HepG2 (cell line): ENCODE data around the gene MOCS1. TPM values are rescaled to one million over a fixed set of nuclear protein-coding genes. Genes with fewer than 3 reads are reported as not detected.

Experiments used
- CCAR2 ChIP-seq: fragments of 200-400 bp; formaldehyde crosslinking; optimal IDR thresholded peaks from 2 replicates; pipeline ENCODE3; 2018; ENCODE audit warnings: low read depth, mild to moderate bottlenecking, low read length, moderate library complexity
- ETV5 ChIP-seq: IDR thresholded peaks from 2 replicates; pipeline ENCODE4 v1.6.1; 2018; ENCODE audit warnings: missing biosample characterization, missing genetic modification reagents, inconsistent platforms, borderline replicate concordance
- GTF2F1 ChIP-seq: fragments of 150-350 bp; IDR thresholded peaks from 2 replicates; pipeline ENCODE4 v1.6.1; 2014; ENCODE audit warnings: low read length
- HNRNPL ChIP-seq: fragments of 200-400 bp; formaldehyde crosslinking; IDR thresholded peaks from 2 replicates; pipeline ENCODE4 v1.6.1; 2017; ENCODE audit warnings: mild to moderate bottlenecking, low read depth, low read length
- KDM1A ChIP-seq: IDR thresholded peaks from 2 replicates; pipeline ENCODE4 v1.6.1; 2016; ENCODE audit warnings: missing compliant biosample characterization
- NCOA2 ChIP-seq: sonication (generic); formaldehyde crosslinking; IDR thresholded peaks from 2 replicates; pipeline ENCODE4 v1.8.0; 2022; ENCODE audit warnings: inconsistent platforms
- NFE2 ChIP-seq: sonication (generic); formaldehyde crosslinking; IDR thresholded peaks from 2 replicates; pipeline ENCODE4 v1.4.0; 2020; ENCODE audit warnings: missing genetic modification reagents
- PHF20 ChIP-seq: sonication (generic); formaldehyde crosslinking; IDR thresholded peaks from 2 replicates; pipeline ENCODE4 v1.5.0; 2020; ENCODE audit warnings: mild to moderate bottlenecking, missing genetic modification reagents
- PRMT3 ChIP-seq: sonication (generic); formaldehyde crosslinking; IDR thresholded peaks from 2 replicates; pipeline ENCODE4 v1.8.1; 2022; ENCODE audit warnings: low read depth, mild to moderate bottlenecking, moderate library complexity, missing genetic modification reagents, borderline replicate concordance
- RARA ChIP-seq: IDR thresholded peaks from 2 replicates; pipeline ENCODE4 v1.6.1; 2016; ENCODE audit warnings: missing genetic modification reagents, missing compliant biosample characterization
- ZNF253 ChIP-seq: sonication (generic); formaldehyde crosslinking; IDR thresholded peaks from 2 replicates; pipeline ENCODE4 v1.8.0; 2022; ENCODE audit warnings: mild to moderate bottlenecking, missing genetic modification reagents, borderline replicate concordance
- ZNF331 ChIP-seq: sonication (generic); formaldehyde crosslinking; IDR thresholded peaks from 2 replicates; pipeline ENCODE4 v1.4.0; 2020; ENCODE audit warnings: missing genetic modification reagents
- ZNF776 ChIP-seq: sonication (generic); formaldehyde crosslinking; IDR thresholded peaks from 2 replicates; pipeline ENCODE4 v1.4.0; 2020; ENCODE audit warnings: mild to moderate bottlenecking, missing genetic modification reagents
- polyA plus RNA-seq, 8 experiments: library from polyadenylated mRNA; depleted of rRNA in 3 of 8; stranded (reverse) in 7 of 8; unstranded in 1 of 8; fragments of >200 nt; fragmentation: Illumina TruSeq in 4 of 8; extraction: Trizol in 4 of 8; gene quantifications; 2 replicates each; pipeline versions ENCODE4 v1.2.1 to v1.2.3, GENCODE V29; 2011 to 2016; ENCODE audit warnings: low read depth in 4 of 8, missing spikeins in 1 of 8, mixed read lengths in 1 of 8; ENCODE audit not compliant: insufficient read depth in 1 of 8
- total RNA-seq, 5 experiments: library from RNA; depleted of rRNA; stranded (reverse); fragments of >200 nt; fragmentation: Illumina TruSeq; extraction: Trizol; gene quantifications; 2 replicates each; pipeline ENCODE4 v1.2.3, GENCODE V29; 2016; ENCODE audit warnings: low read depth in 1 of 5
- TF ChIP-seq, protein P1 (sequence below): sonication (generic); formaldehyde crosslinking; IDR thresholded peaks from 2 replicates; pipeline ENCODE4 v1.4.0; 2020; ENCODE audit warnings: missing genetic modification reagents
- TF ChIP-seq, protein P2 (sequence below), 2 experiments: fragments of 450-650 bp in 1 of 2; sonication (generic) in 1 of 2; formaldehyde crosslinking in 1 of 2; IDR thresholded peaks; 2 replicates each; pipeline versions ENCODE4 v1.6.1 to v1.8.0; 2016 to 2022; ENCODE audit warnings: antibody characterized with exemption in 1 of 2, mild to moderate bottlenecking in 1 of 2, missing genetic modification reagents in 1 of 2
- TF ChIP-seq, protein P3 (sequence below): sonication (generic); formaldehyde crosslinking; IDR thresholded peaks from 2 replicates; pipeline ENCODE4 v1.4.0; 2020; ENCODE audit warnings: missing genetic modification reagents

Gene MOCS1
- total and polyA plus RNA-seq, 2 of the 13 experiments (the other 11 are each of a cell fraction or from before 2014, with no cell fraction given): 5.3 to 11.7 TPM

DNA sequence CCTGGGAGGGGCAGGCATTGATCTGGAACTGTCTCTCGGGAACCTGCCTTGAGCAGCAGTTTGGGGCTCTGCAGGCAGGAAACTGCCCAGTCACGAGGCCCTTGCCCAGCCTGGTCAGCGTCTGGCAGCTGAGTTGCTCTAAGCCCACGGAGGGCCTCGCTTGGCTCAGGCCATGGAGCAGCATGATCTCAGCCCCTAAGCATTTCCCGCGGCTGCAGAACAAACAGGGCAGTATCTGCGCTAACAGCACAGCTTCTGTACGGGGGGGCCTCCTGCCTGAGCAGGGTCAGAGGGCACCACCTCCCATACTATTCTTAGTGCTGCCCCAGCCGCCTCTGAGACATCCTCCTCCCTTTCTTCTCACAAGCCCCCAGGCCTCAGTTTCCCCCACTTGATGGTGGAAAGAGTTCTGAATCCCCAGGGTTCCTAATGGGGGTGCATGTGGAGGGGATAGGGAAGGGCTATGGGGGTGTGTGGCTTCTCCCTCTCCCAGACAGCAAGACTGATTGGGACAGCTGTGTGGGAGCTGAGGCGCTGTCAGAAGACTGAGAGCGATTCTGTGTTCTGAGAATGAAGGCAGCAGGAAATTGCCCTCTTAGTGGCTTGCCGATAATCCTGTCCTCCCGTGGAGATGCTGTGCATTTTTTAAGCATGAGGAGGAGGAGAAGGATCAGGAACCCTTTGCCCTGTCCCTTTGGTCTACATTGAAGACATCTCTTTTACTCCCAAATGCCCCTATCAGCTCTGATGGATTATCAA is 46.4 kb downstream of the MOCS1 start (continued):
- TF ChIP-seq, protein P1, sequence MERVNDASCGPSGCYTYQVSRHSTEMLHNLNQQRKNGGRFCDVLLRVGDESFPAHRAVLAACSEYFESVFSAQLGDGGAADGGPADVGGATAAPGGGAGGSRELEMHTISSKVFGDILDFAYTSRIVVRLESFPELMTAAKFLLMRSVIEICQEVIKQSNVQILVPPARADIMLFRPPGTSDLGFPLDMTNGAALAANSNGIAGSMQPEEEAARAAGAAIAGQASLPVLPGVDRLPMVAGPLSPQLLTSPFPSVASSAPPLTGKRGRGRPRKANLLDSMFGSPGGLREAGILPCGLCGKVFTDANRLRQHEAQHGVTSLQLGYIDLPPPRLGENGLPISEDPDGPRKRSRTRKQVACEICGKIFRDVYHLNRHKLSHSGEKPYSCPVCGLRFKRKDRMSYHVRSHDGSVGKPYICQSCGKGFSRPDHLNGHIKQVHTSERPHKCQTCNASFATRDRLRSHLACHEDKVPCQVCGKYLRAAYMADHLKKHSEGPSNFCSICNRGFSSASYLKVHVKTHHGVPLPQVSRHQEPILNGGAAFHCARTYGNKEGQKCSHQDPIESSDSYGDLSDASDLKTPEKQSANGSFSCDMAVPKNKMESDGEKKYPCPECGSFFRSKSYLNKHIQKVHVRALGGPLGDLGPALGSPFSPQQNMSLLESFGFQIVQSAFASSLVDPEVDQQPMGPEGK (CRISPR knock-in tag): peak; percentile 99
- peak; percentile 42; the same call in 1 of the 2 replicates for TF ChIP-seq PHF20 (CRISPR knock-in tag)
- no peak for TF ChIP-seq PRMT3 (CRISPR knock-in tag)
- TF ChIP-seq NFE2 (CRISPR knock-in tag): peak; percentile 48; the same call in 1 of the 2 replicates
- TF ChIP-seq, protein P2, sequence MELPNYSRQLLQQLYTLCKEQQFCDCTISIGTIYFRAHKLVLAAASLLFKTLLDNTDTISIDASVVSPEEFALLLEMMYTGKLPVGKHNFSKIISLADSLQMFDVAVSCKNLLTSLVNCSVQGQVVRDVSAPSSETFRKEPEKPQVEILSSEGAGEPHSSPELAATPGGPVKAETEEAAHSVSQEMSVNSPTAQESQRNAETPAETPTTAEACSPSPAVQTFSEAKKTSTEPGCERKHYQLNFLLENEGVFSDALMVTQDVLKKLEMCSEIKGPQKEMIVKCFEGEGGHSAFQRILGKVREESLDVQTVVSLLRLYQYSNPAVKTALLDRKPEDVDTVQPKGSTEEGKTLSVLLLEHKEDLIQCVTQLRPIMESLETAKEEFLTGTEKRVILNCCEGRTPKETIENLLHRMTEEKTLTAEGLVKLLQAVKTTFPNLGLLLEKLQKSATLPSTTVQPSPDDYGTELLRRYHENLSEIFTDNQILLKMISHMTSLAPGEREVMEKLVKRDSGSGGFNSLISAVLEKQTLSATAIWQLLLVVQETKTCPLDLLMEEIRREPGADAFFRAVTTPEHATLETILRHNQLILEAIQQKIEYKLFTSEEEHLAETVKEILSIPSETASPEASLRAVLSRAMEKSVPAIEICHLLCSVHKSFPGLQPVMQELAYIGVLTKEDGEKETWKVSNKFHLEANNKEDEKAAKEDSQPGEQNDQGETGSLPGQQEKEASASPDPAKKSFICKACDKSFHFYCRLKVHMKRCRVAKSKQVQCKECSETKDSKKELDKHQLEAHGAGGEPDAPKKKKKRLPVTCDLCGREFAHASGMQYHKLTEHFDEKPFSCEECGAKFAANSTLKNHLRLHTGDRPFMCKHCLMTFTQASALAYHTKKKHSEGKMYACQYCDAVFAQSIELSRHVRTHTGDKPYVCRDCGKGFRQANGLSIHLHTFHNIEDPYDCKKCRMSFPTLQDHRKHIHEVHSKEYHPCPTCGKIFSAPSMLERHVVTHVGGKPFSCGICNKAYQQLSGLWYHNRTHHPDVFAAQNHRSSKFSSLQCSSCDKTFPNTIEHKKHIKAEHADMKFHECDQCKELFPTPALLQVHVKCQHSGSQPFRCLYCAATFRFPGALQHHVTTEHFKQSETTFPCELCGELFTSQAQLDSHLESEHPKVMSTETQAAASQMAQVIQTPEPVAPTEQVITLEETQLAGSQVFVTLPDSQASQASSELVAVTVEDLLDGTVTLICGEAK (IDR thresholded peaks at IDR 0.05): no peak
- TF ChIP-seq, protein P2 (CRISPR knock-in tag; IDR thresholded peaks at IDR 0.05): peak; percentile 70
- no peak for TF ChIP-seq KDM1A
- peak; percentile 81 for TF ChIP-seq ETV5 (CRISPR knock-in tag)
- TF ChIP-seq NCOA2 (CRISPR knock-in tag): peak; percentile 14; the same call in 1 of the 2 replicates
- TF ChIP-seq, protein P3, sequence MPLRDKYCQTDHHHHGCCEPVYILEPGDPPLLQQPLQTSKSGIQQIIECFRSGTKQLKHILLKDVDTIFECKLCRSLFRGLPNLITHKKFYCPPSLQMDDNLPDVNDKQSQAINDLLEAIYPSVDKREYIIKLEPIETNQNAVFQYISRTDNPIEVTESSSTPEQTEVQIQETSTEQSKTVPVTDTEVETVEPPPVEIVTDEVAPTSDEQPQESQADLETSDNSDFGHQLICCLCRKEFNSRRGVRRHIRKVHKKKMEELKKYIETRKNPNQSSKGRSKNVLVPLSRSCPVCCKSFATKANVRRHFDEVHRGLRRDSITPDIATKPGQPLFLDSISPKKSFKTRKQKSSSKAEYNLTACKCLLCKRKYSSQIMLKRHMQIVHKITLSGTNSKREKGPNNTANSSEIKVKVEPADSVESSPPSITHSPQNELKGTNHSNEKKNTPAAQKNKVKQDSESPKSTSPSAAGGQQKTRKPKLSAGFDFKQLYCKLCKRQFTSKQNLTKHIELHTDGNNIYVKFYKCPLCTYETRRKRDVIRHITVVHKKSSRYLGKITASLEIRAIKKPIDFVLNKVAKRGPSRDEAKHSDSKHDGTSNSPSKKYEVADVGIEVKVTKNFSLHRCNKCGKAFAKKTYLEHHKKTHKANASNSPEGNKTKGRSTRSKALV (CRISPR knock-in tag): no peak
- peak; percentile 79 for TF ChIP-seq CCAR2
- no peak for TF ChIP-seq GTF2F1
- peak; percentile 62; the same call in 1 of the 2 replicates for TF ChIP-seq ZNF253 (CRISPR knock-in tag)
- peak; percentile 77 for TF ChIP-seq RARA (CRISPR knock-in tag)
- peak; percentile 71 for TF ChIP-seq ZNF331 (CRISPR knock-in tag)
- 0 out of 2 replicates have a peak, but pooled peaks have one; percentile 22 for TF ChIP-seq HNRNPL
- peak; percentile 60; the same call in 1 of the 2 replicates for TF ChIP-seq ZNF776 (CRISPR knock-in tag)
